KMS-11 (cell line): ENCODE data around the gene CTIF.

ENCODE experiments used
- H2AFZ ChIP-seq: fragments of 200-600 bp; sonication (generic); 2 replicates; pipeline ENCODE4 v1.6.1; 2016; ENCODE audit warnings: antibody characterized with exemption, mixed run types, low read depth
- H3K27ac ChIP-seq: fragments of 200-600 bp; sonication (generic); 2 replicates; pipeline ENCODE4 v1.6.1; 2016; ENCODE audit warnings: mild to moderate bottlenecking, mixed run types
- H3K27me3 ChIP-seq: fragments of 200-600 bp; sonication (generic); 2 replicates; pipeline ENCODE4 v1.6.1; 2017; ENCODE audit warnings: mild to moderate bottlenecking, low read depth, mixed run types, moderate library complexity; ENCODE audit not compliant: insufficient read depth
- H3K36me3 ChIP-seq: fragments of 200-600 bp; sonication (generic); 2 replicates; pipeline ENCODE4 v1.6.1; 2017; ENCODE audit warnings: mild to moderate bottlenecking, mixed run types; ENCODE audit not compliant: insufficient read depth
- H3K4me1 ChIP-seq: fragments of 200-600 bp; sonication (generic); 2 replicates; pipeline ENCODE4 v1.6.1; 2016; ENCODE audit warnings: mild to moderate bottlenecking, low read depth, mixed run types; ENCODE audit not compliant: poor library complexity, severe bottlenecking
- H3K4me2 ChIP-seq: fragments of 200-600 bp; sonication (generic); 2 replicates; pipeline ENCODE4 v1.7.0; 2016; ENCODE audit warnings: mild to moderate bottlenecking, mixed run types
- H3K4me3 ChIP-seq: fragments of 200-600 bp; sonication (generic); IDR thresholded peaks from 2 replicates; pipeline ENCODE4 v1.6.1; 2017; ENCODE audit warnings: low read depth, low read length, mixed read lengths; ENCODE audit not compliant: insufficient read depth
- H3K79me2 ChIP-seq: fragments of 200-600 bp; sonication (generic); 2 replicates; pipeline ENCODE4 v1.6.1; 2016; ENCODE audit warnings: low read depth, mixed run types; ENCODE audit not compliant: insufficient read depth
- H3K9ac ChIP-seq: fragments of 200-600 bp; sonication (generic); 2 replicates; pipeline ENCODE4 v1.6.1; 2016; ENCODE audit warnings: mild to moderate bottlenecking, mixed run types
- H4K20me1 ChIP-seq: fragments of 200-600 bp; sonication (generic); 2 replicates; pipeline ENCODE4 v1.6.1; 2016; ENCODE audit warnings: mild to moderate bottlenecking, mixed run types; ENCODE audit not compliant: insufficient read depth
- CTCF ChIP-seq: fragments of 200-600 bp; sonication (generic); conservative IDR thresholded peaks from 2 replicates; pipeline ENCODE4 v1.6.1; 2017; ENCODE audit warnings: low read depth, mild to moderate bottlenecking, antibody characterized with exemption, low read length, moderate library complexity, mixed read lengths

CTIF gene

GRCh38 chr18:48617844-48618497 lies 79.1 kb downstream of the CTIF start:
- no peak overlapping the region for H3K4me3 ChIP-seq
- no peak overlapping the region for H3K9ac ChIP-seq
- H3K4me2 ChIP-seq: no peak overlapping the region
- no peaks in the 10 kb centered on the region for H3K4me1 ChIP-seq
- H3K27me3 ChIP-seq: no peaks in the 10 kb centered on the region
- H3K79me2 ChIP-seq: no peaks in the 10 kb centered on the region
- H3K27ac ChIP-seq: no peak overlapping the region
- H2AFZ ChIP-seq: no peak overlapping the region
- H3K36me3 ChIP-seq: no peaks in the 10 kb centered on the region
- no peak for TF ChIP-seq CTCF
- H4K20me1 ChIP-seq: no peaks in the 10 kb centered on the region

- Histone ChIP-seq H4K20me1 (no peaks in the 10 kb centered on the region), H3K4me2 (no peak overlapping the region), H3K27ac (no peak overlapping the region), H3K4me1 (no peaks in the 10 kb centered on the region), H3K9ac (no peak overlapping the region), H3K79me2 (no peaks in the 10 kb centered on the region), H3K4me3 (no peak overlapping the region), H2AFZ (no peak overlapping the region), H3K36me3 (no peaks in the 10 kb centered on the region), H3K27me3 (no peaks in the 10 kb centered on the region)
- TF ChIP-seq CTCF: no peak
Measured at GRCh38 chr18:48619016-48619415, 80.2 kb downstream of the CTIF start.

GRCh38 chr18:48619501-48619900 lies 80.7 kb downstream of the CTIF start:
- Histone ChIP-seq H3K9ac (no peak overlapping the region), H3K27me3 (no peaks in the 10 kb centered on the region), H3K4me2 (no peak overlapping the region), H3K27ac (no peak overlapping the region), H3K79me2 (no peaks in the 10 kb centered on the region), H4K20me1 (no peaks in the 10 kb centered on the region), H3K4me3 (no peak overlapping the region), H3K4me1 (no peaks in the 10 kb centered on the region), H3K36me3 (no peaks in the 10 kb centered on the region), H2AFZ (no peak overlapping the region)
- TF ChIP-seq CTCF: no peak

- no peaks in the 10 kb centered on the region for H3K36me3 ChIP-seq
- no peaks in the 10 kb centered on the region for H3K27me3 ChIP-seq
- H4K20me1 ChIP-seq: no peaks in the 10 kb centered on the region
- H3K79me2 ChIP-seq: no peaks in the 10 kb centered on the region
- H3K4me2 ChIP-seq: no peak overlapping the region
- no peak for TF ChIP-seq CTCF
- no peaks in the 10 kb centered on the region for H3K4me1 ChIP-seq
- H2AFZ ChIP-seq: no peak overlapping the region
- H3K27ac ChIP-seq: no peak overlapping the region
- no peak overlapping the region for H3K4me3 ChIP-seq
- H3K9ac ChIP-seq: no peak overlapping the region
Measured at GRCh38 chr18:48620071-48620470, 81.2 kb downstream of the CTIF start.
